GM12891 (cell line): ENCODE data around the gene UNC5A.

ENCODE experiments used
- POLR2A ChIP-seq: IDR thresholded peaks from 2 replicates; pipeline ENCODE4 v1.6.1; 2011; ENCODE audit warnings: low read depth, low read length, control low read depth
- POLR2AphosphoS5 ChIP-seq: IDR thresholded peaks from 2 replicates; pipeline ENCODE4 v1.6.1; 2011; ENCODE audit warnings: low read depth, low read length, control low read depth
- SPI1 ChIP-seq: IDR thresholded peaks from 2 replicates; pipeline ENCODE4 v1.6.1; 2011; ENCODE audit warnings: low read depth, low read length, control low read depth

DNA sequence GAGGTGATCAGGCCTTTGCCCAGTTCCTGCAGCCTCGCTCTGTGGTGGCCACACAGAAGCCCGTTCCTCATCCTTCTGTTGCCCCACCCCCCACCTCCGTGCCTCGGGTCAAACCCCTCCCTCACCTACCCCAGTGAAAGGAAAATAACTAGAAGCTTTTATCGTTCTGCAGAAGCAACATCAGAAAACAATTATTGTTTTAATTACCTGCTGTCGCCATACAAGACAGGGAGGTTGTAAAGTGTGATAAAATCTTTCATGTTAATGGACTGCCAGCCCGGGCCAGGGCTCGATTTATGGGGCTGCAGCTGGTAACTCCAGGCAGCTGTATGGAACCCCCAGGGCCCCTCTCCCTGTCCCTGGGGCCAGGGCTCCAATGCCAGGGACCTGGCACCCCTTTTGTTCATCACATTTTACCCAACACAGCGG lies 20.6 kb downstream of the UNC5A start:
- no peak for TF ChIP-seq POLR2A
- TF ChIP-seq POLR2AphosphoS5, result no peak
- no peak for TF ChIP-seq SPI1
